Measurements from ENCODE around the gene IFNAR1. TPM values are rescaled to one million over a fixed set of nuclear protein-coding genes. Genes with fewer than 3 reads are reported as not detected.

IFNAR1 gene
- total RNA-seq, 4 donors from 2014 or later, result 17.0 to 19.4 (median 19.0) TPM

- intact Hi-C loops (cut with DNase I; ENCODE audit: low total_unique reads), result no loop called here
- no peak overlapping the region for H3K4me3 ChIP-seq (ENCODE audit: low read depth, poor library complexity, severe bottlenecking)
- WGBS, 2 donors, result 75 to 79% methylated on average over 4 to 5 of the region's 5 CpGs
- peak in 1 of 2 donors; percentile 76 for DNase-seq (ENCODE audit: low spot score in 2 of 2)
- TF ChIP-seq POLR2A (IDR thresholded peaks at IDR 0.05), result no peak
- TF ChIP-seq, protein P1, sequence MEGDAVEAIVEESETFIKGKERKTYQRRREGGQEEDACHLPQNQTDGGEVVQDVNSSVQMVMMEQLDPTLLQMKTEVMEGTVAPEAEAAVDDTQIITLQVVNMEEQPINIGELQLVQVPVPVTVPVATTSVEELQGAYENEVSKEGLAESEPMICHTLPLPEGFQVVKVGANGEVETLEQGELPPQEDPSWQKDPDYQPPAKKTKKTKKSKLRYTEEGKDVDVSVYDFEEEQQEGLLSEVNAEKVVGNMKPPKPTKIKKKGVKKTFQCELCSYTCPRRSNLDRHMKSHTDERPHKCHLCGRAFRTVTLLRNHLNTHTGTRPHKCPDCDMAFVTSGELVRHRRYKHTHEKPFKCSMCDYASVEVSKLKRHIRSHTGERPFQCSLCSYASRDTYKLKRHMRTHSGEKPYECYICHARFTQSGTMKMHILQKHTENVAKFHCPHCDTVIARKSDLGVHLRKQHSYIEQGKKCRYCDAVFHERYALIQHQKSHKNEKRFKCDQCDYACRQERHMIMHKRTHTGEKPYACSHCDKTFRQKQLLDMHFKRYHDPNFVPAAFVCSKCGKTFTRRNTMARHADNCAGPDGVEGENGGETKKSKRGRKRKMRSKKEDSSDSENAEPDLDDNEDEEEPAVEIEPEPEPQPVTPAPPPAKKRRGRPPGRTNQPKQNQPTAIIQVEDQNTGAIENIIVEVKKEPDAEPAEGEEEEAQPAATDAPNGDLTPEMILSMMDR (IDR thresholded peaks at IDR 0.05), result no peak
These were observed 32.0 kb upstream of the IFNAR1 start for GRCh38 chr21:33292724-33293123.

DNA sequence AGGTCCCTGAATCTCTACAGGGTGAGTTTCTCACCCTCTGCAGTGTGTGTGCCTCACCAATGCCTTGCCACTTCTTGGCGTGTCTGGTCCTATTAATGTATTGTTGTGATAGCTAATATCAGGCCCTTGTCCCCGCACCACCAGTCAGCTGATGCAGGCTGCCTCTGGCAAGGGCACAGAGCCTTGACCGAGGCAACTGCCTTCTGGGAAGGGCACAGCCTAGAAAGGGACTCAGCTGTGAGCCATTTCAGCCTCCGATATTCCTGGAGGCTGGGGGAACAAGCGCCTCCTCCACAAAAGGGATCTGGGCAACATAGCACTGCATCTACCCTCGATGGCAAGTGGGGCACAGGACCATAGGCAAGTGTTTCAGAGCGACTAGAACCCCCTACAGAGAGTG is 31.6 kb upstream of the IFNAR1 start:
- DNase-seq (ENCODE audit: low spot score in 2 of 2), result peak in 1 of 2 donors; percentile 68
- TF ChIP-seq, protein P1 (IDR thresholded peaks at IDR 0.05), result no peak
- no peak for TF ChIP-seq POLR2A (IDR thresholded peaks at IDR 0.05)
- intact Hi-C loops (cut with DNase I; ENCODE audit: low total_unique reads), result no loop called here
- no peak overlapping the region for H3K4me3 ChIP-seq (ENCODE audit: low read depth, poor library complexity, severe bottlenecking)
- 90 to 98% methylated on average over 7 of the region's 7 CpGs for WGBS, 2 donors

DNA sequence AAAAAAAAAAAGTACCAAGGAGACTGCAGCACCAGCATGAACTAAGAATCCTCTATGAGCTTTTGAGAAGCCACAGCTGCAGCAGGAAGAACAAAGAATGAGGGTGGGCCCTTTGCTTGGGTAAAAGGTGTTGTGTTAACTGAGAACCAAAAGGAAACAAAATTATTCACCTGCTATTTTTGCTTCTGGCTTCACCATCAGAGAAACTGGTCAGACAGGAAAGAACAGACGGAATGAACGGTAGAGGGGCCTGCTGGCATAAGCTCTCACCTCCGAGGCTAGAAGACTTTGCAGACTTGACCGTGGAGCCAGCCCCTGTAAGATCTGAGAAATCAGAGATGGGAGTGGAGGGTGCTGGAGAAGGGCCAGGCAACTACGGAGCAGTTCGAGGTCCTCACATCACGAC is 31.0 kb upstream of the IFNAR1 start:
- 46 to 54% methylated on average over 7 of the region's 7 CpGs for whole genome bisulfite sequencing, 2 donors
- TF ChIP-seq POLR2A (IDR thresholded peaks at IDR 0.05), result no peak
- TF ChIP-seq, protein P1 (IDR thresholded peaks at IDR 0.05), result no peak
- intact Hi-C loops (cut with DNase I; ENCODE audit: low total_unique reads), result no loop called here
- peak in 1 of 2 donors; percentile 50 for DNase-seq (ENCODE audit: low spot score in 2 of 2)
- no peak overlapping the region for H3K4me3 ChIP-seq (ENCODE audit: low read depth, poor library complexity, severe bottlenecking)

DNA sequence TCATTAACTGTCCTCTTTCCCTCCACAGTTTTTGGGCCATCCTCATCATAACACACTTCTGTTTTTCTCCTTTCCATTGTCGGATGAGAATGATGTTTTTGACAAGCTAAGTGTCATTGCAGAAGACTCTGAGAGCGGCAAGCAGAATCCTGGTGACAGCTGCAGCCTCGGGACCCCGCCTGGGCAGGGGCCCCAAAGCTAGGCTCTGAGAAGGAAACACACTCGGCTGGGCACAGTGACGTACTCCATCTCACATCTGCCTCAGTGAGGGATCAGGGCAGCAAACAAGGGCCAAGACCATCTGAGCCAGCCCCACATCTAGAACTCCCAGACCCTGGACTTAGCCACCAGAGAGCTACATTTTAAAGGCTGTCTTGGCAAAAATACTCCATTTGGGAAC is 28.6 kb upstream of the IFNAR1 start:
- intact Hi-C loops (cut with DNase I; ENCODE audit: low total_unique reads), result no loop called here
- H3K4me3 ChIP-seq (ENCODE audit: low read depth, poor library complexity, severe bottlenecking), result no peak overlapping the region
- WGBS, 2 donors, result 91 to 97% methylated on average over 6 of the region's 6 CpGs
- no peak for DNase-seq (ENCODE audit: low spot score in 2 of 2)
- TF ChIP-seq, protein P1 (IDR thresholded peaks at IDR 0.05), result no peak
- no peak for TF ChIP-seq POLR2A (IDR thresholded peaks at IDR 0.05)

GRCh38 chr21:33299181-33299752 is 25.5 kb upstream of the IFNAR1 start:
- 38 to 49% methylated on average over 5 of the region's 5 CpGs for WGBS, 2 donors
- no peak for DNase-seq (ENCODE audit: low spot score in 2 of 2)
- no peak for TF ChIP-seq POLR2A (IDR thresholded peaks at IDR 0.05)
- TF ChIP-seq, protein P1 (IDR thresholded peaks at IDR 0.05), result no peak
- H3K4me3 ChIP-seq (ENCODE audit: low read depth, poor library complexity, severe bottlenecking), result no peak overlapping the region
- intact Hi-C loops (cut with DNase I; ENCODE audit: low total_unique reads), result no loop called here
